ENCODE measurements around the gene MORN1. TPM values are rescaled to one million over a fixed set of nuclear protein-coding genes. Genes with fewer than 3 reads are reported as not detected.

MORN1 gene
- total and polyA plus RNA-seq, 2 experiments from 2014 or later, result 4.8 to 11.1 TPM

GRCh38 chr1:2412395-2412772 is 21.0 kb upstream of the MORN1 start, which contains the start of gene PEX10 (continued):
- TF ChIP-seq ZNF462 (CRISPR knock-in tag; IDR thresholded peaks at IDR 0.05) (no peak), STAT1 (IDR thresholded peaks at IDR 0.05; ENCODE audit: unreplicated experiment) (no peak), CREB1 (CRISPR knock-in tag; IDR thresholded peaks at IDR 0.05; ENCODE audit: low read depth) (peak; percentile 99)

GRCh38 chr1:2411801-2412394 is 20.5 kb upstream of the MORN1 start:
- peak overlapping the region; percentile 82 for H3K27ac Mint-ChIP-seq
- peaks cover 15% of the 10 kb centered on the region; the same call in 2 of the 3 replicates for H3K36me3 Mint-ChIP-seq (ENCODE audit: low read depth)
- H3K27me3 ChIP-seq (ENCODE audit: insufficient read depth), result no peaks in the 10 kb centered on the region
- H3K79me2 ChIP-seq (replicated peaks; ENCODE audit: insufficient read depth), result no peaks in the 10 kb centered on the region
- H3K4me1 Mint-ChIP-seq, result peaks cover 13% of the 10 kb centered on the region
- H3K27ac ChIP-seq (ENCODE audit: low read depth), result no peak overlapping the region
- peak overlapping the region; percentile 83 for H3K4me3 ChIP-seq
- H3K9me2 ChIP-seq (ENCODE audit: insufficient read depth), result no peaks in the 10 kb centered on the region
- peaks cover 7% of the 10 kb centered on the region; the same call in 1 of the 2 replicates for H3K4me1 ChIP-seq (ENCODE audit: insufficient read depth)
- H3F3A ChIP-seq (replicated peaks; ENCODE audit: low read depth), result peaks cover 4% of the 10 kb centered on the region; the same call in 1 of the 2 replicates
- peak overlapping the region; percentile 87 for H3K4me3 Mint-ChIP-seq
- DNase-seq (ENCODE audit: low spot score) (no peak), ATAC-seq (peak; percentile 8)
- no peaks in the 10 kb centered on the region for H3K36me3 ChIP-seq (ENCODE audit: insufficient read depth)
- peak overlapping the region; percentile 56; the same call in 1 of the 2 replicates for H2AFZ ChIP-seq
- H4K20me1 ChIP-seq (replicated peaks; ENCODE audit: insufficient read depth), result no peaks in the 10 kb centered on the region
- H3K4me2 ChIP-seq, result peak overlapping the region; percentile 92
- no peaks in the 10 kb centered on the region for H3K9me3 Mint-ChIP-seq
- peaks cover 26% of the 10 kb centered on the region for H3K27me3 Mint-ChIP-seq (ENCODE audit: insufficient read depth, low read depth, poor library complexity)
- TF ChIP-seq POLR2AphosphoS5 (IDR thresholded peaks at IDR 0.05; ENCODE audit: low read depth) (no peak), REST (IDR thresholded peaks at IDR 0.05; ENCODE audit: unreplicated experiment) (no peak), CTCF (conservative IDR thresholded peaks at IDR 0.05; ENCODE audit: low read depth in 2 of 2) (no peak), NANOG (IDR thresholded peaks at IDR 0.05; ENCODE audit: borderline replicate concordance) (no peak), EZH2phosphoT487 (IDR thresholded peaks at IDR 0.05; ENCODE audit: unreplicated experiment) (no peak), ZNF331 (CRISPR knock-in tag; IDR thresholded peaks at IDR 0.05; ENCODE audit: low read depth) (no peak), STAT1 (IDR thresholded peaks at IDR 0.05; ENCODE audit: unreplicated experiment) (no peak), CREB1 (CRISPR knock-in tag; IDR thresholded peaks at IDR 0.05; ENCODE audit: low read depth) (no peak), ZNF114 (CRISPR knock-in tag; IDR thresholded peaks at IDR 0.05) (no peak), ETS1 (IDR thresholded peaks at IDR 0.05) (no peak), EZH2 (IDR thresholded peaks at IDR 0.05; ENCODE audit: low read depth, unreplicated experiment) (no peak)

All from GM23338 (cell line).